ENCODE measurements around the gene TTLL11.

Gene TTLL11

DNA sequence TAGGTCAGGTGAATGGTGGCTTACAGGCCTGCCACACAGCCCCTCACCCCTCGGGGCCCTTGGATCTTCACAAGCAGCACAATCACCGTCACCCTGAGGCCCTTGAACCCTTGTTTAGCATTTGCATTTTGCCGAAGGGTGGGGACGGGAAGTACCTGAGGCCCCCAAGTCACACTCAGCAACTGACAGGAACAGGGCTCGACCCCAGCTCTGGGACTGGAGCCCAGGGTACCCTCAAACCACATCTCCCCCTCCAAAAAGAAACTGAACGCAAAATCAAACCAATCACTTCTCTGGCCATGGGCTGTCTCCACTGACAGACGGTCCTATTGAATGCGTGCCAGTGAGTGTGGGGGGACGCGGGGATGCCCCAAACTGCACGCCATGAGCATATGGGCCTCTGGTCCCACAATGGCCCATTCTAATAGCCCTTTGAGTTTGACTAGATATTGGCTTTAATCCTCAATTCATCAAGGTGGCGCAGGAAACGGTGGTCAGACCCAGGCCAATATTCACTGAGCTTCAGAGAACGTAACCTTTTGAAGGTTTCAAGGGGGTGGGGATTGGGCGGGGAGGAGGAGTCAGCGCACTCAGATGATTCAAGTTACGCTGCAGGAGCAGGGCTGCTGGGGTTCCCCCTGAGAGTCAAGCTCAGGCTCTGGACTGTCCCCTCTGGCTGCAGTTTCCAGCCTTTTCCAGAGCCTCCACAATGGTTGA is 265.7 kb downstream of the TTLL11 start:
- Histone ChIP-seq H3K27ac (ENCODE audit: insufficient read depth in 1 of 2, low read depth in 1 of 2, low read length in 2 of 2, poor library complexity in 1 of 2, severe bottlenecking in 2 of 2) (no peak overlapping the region), H3K4me3 (ENCODE audit: control insufficient read depth in 1 of 7, extremely low read depth in 1 of 7, insufficient read depth in 4 of 7, low read depth in 2 of 7, low read length in 6 of 7) (no peak overlapping the region), H3K9me3 (ENCODE audit: control extremely low read depth in 1 of 5, control insufficient read depth in 4 of 5, insufficient read depth in 2 of 5, low read depth in 1 of 5, low read length in 4 of 5) (no peaks in the 10 kb centered on the region), H3K27me3 (replicated peaks in 2 of 5; ENCODE audit: control insufficient read depth in 4 of 5, insufficient read depth in 5 of 5, low read length in 4 of 5) (no peaks in the 10 kb centered on the region), H3K4me1 (ENCODE audit: control extremely low read depth in 1 of 4, control insufficient read depth in 4 of 4, insufficient read depth in 4 of 4, low read length in 3 of 4) (peaks cover 0 to 4% (median 0%) of the 10 kb centered on the region in 4 experiments), H3K36me3 (ENCODE audit: control insufficient read depth in 4 of 4, insufficient read depth in 4 of 4, low read length in 3 of 4) (no peaks in the 10 kb centered on the region)
- CTCF ChIA-PET, result no interaction called here
- POLR2A ChIA-PET, result no interaction called here
- 99% methylated on average over 16 of the region's 17 CpGs for WGBS (ENCODE audit: insufficient coverage)
- DNase-seq, result no peak

GRCh38 chr9:121826711-121827110 is 266.4 kb downstream of the TTLL11 start:
- Histone ChIP-seq H3K9me3 (ENCODE audit: control extremely low read depth in 1 of 5, control insufficient read depth in 4 of 5, insufficient read depth in 2 of 5, low read depth in 1 of 5, low read length in 4 of 5) (no peaks in the 10 kb centered on the region), H3K4me3 (ENCODE audit: control insufficient read depth in 1 of 7, extremely low read depth in 1 of 7, insufficient read depth in 4 of 7, low read depth in 2 of 7, low read length in 6 of 7) (no peak overlapping the region), H3K27me3 (replicated peaks in 2 of 5; ENCODE audit: control insufficient read depth in 4 of 5, insufficient read depth in 5 of 5, low read length in 4 of 5) (no peaks in the 10 kb centered on the region), H3K36me3 (ENCODE audit: control insufficient read depth in 4 of 4, insufficient read depth in 4 of 4, low read length in 3 of 4) (no peaks in the 10 kb centered on the region), H3K27ac (ENCODE audit: insufficient read depth in 1 of 2, low read depth in 1 of 2, low read length in 2 of 2, poor library complexity in 1 of 2, severe bottlenecking in 2 of 2) (no peak overlapping the region), H3K4me1 (ENCODE audit: control extremely low read depth in 1 of 4, control insufficient read depth in 4 of 4, insufficient read depth in 4 of 4, low read length in 3 of 4) (peaks cover 0 to 4% (median 0%) of the 10 kb centered on the region in 4 experiments)
- no peak for DNase-seq
- ChIA-PET POLR2A (no interaction called here), CTCF (no interaction called here)
- 95% methylated on average over 6 of the region's 7 CpGs for WGBS (ENCODE audit: insufficient coverage)

GRCh38 chr9:121825031-121825691 is 267.9 kb downstream of the TTLL11 start:
- CTCF ChIA-PET, result no interaction called here
- Histone ChIP-seq H3K27me3 (replicated peaks in 2 of 5; ENCODE audit: control insufficient read depth in 4 of 5, insufficient read depth in 5 of 5, low read length in 4 of 5) (no peaks in the 10 kb centered on the region), H3K27ac (ENCODE audit: insufficient read depth in 1 of 2, low read depth in 1 of 2, low read length in 2 of 2, poor library complexity in 1 of 2, severe bottlenecking in 2 of 2) (no peak overlapping the region), H3K4me1 (ENCODE audit: control extremely low read depth in 1 of 4, control insufficient read depth in 4 of 4, insufficient read depth in 4 of 4, low read length in 3 of 4) (peaks cover 0 to 8% (median 2%) of the 10 kb centered on the region in 4 experiments), H3K9me3 (ENCODE audit: control extremely low read depth in 1 of 5, control insufficient read depth in 4 of 5, insufficient read depth in 2 of 5, low read depth in 1 of 5, low read length in 4 of 5) (no peaks in the 10 kb centered on the region), H3K4me3 (ENCODE audit: control insufficient read depth in 1 of 7, extremely low read depth in 1 of 7, insufficient read depth in 4 of 7, low read depth in 2 of 7, low read length in 6 of 7) (no peak overlapping the region), H3K36me3 (ENCODE audit: control insufficient read depth in 4 of 4, insufficient read depth in 4 of 4, low read length in 3 of 4) (no peaks in the 10 kb centered on the region)
- POLR2A ChIA-PET, result no interaction called here
- DNase-seq, result peak; percentile 7 to 55 (median 28)
- WGBS (ENCODE audit: insufficient coverage), result 83% methylated on average over 11 of the region's 12 CpGs

DNA sequence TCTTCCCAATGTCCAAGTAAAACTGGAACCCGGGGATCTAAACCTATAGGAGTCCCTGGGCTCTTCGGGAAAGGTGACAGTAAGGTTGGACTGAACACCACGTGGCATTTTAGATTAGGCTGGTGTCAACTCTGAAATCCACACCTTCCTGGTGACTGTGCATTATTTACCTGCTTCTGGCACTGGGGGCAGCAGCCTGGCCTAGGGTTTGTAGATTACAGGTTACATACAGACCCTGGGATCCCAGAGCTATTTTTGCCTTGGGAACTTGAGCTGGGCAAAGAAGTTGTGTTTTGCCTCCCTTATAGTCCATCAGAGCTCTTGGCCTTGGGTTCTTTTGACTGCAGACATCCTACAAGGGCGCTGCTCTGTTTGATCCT is 268.5 kb downstream of the TTLL11 start:
- 78% methylated on average over 3 of the region's 4 CpGs for WGBS (ENCODE audit: insufficient coverage)
- peaks cover 0 to 12% (median 6%) of the 10 kb centered on the region in 4 experiments for H3K4me1 ChIP-seq (ENCODE audit: control extremely low read depth in 1 of 4, control insufficient read depth in 4 of 4, insufficient read depth in 4 of 4, low read length in 3 of 4)
- H3K36me3 ChIP-seq (ENCODE audit: control insufficient read depth in 4 of 4, insufficient read depth in 4 of 4, low read length in 3 of 4), result no peaks in the 10 kb centered on the region
- H3K9me3 ChIP-seq (ENCODE audit: control extremely low read depth in 1 of 5, control insufficient read depth in 4 of 5, insufficient read depth in 2 of 5, low read depth in 1 of 5, low read length in 4 of 5), result no peaks in the 10 kb centered on the region
- ChIA-PET CTCF (no interaction called here), POLR2A (no interaction called here)
- H3K4me3 ChIP-seq (ENCODE audit: control insufficient read depth in 1 of 7, extremely low read depth in 1 of 7, insufficient read depth in 4 of 7, low read depth in 2 of 7, low read length in 6 of 7), result no peak overlapping the region
- H3K27ac ChIP-seq (ENCODE audit: insufficient read depth in 1 of 2, low read depth in 1 of 2, low read length in 2 of 2, poor library complexity in 1 of 2, severe bottlenecking in 2 of 2), result no peak overlapping the region
- peak in 2 of 3 donors; percentile 24 to 56 for DNase-seq
- no peaks in the 10 kb centered on the region for H3K27me3 ChIP-seq (replicated peaks in 2 of 5; ENCODE audit: control insufficient read depth in 4 of 5, insufficient read depth in 5 of 5, low read length in 4 of 5)

DNA sequence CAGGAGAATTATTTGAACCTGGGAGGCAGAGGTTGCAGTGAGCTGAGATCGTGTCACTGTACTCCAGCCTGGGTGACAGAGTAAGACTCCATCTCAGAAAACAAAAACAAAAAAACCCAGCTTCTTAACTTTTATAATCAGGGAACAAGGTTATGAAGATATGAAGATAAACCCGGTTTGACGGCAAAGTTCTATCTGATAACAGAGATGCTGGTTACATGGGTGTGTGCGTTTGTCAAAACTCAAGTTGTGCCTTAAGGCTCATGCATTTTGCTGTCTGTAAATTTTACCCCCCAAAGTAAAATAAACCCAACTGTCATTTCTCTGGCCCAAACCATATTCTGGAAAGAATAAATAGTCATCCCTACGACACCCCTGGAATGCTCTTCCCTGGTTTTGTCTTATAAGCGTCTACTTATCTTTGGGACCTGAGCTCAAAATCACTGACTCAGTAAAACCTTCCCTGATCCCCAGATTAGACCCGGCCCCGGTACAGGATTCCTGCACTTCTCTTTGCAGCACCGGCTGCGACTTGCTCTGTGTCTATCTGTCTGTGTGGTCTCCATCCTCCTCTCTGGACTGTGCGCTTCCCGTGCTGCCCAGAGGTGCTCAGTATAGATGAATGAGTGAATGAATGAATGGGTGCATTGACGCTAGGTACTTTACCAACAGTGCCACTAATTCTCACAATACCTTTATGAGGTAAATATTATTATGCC is 269.5 kb downstream of the TTLL11 start:
- H3K36me3 ChIP-seq (ENCODE audit: control insufficient read depth in 4 of 4, insufficient read depth in 4 of 4, low read length in 3 of 4), result no peaks in the 10 kb centered on the region
- H3K4me1 ChIP-seq (ENCODE audit: control extremely low read depth in 1 of 4, control insufficient read depth in 4 of 4, insufficient read depth in 4 of 4, low read length in 3 of 4), result peaks cover 0 to 18% (median 11%) of the 10 kb centered on the region in 4 experiments
- DNase-seq, result no peak
- H3K9me3 ChIP-seq (ENCODE audit: control extremely low read depth in 1 of 5, control insufficient read depth in 4 of 5, insufficient read depth in 2 of 5, low read depth in 1 of 5, low read length in 4 of 5), result no peaks in the 10 kb centered on the region
- no peak overlapping the region for H3K4me3 ChIP-seq (ENCODE audit: control insufficient read depth in 1 of 7, extremely low read depth in 1 of 7, insufficient read depth in 4 of 7, low read depth in 2 of 7, low read length in 6 of 7)
- 90% methylated on average over 3 of the region's 13 CpGs for WGBS (ENCODE audit: insufficient coverage)
- H3K27ac ChIP-seq (ENCODE audit: insufficient read depth in 1 of 2, low read depth in 1 of 2, low read length in 2 of 2, poor library complexity in 1 of 2, severe bottlenecking in 2 of 2), result no peak overlapping the region
- ChIA-PET CTCF (interaction anchor here (1.0 kb wide), 1 partner anchor 9 kb away, joined by 3 read pairs; no protein-coding TSS in a partner anchor), POLR2A (no interaction called here)
- no peaks in the 10 kb centered on the region for H3K27me3 ChIP-seq (replicated peaks in 2 of 5; ENCODE audit: control insufficient read depth in 4 of 5, insufficient read depth in 5 of 5, low read length in 4 of 5)

DNA sequence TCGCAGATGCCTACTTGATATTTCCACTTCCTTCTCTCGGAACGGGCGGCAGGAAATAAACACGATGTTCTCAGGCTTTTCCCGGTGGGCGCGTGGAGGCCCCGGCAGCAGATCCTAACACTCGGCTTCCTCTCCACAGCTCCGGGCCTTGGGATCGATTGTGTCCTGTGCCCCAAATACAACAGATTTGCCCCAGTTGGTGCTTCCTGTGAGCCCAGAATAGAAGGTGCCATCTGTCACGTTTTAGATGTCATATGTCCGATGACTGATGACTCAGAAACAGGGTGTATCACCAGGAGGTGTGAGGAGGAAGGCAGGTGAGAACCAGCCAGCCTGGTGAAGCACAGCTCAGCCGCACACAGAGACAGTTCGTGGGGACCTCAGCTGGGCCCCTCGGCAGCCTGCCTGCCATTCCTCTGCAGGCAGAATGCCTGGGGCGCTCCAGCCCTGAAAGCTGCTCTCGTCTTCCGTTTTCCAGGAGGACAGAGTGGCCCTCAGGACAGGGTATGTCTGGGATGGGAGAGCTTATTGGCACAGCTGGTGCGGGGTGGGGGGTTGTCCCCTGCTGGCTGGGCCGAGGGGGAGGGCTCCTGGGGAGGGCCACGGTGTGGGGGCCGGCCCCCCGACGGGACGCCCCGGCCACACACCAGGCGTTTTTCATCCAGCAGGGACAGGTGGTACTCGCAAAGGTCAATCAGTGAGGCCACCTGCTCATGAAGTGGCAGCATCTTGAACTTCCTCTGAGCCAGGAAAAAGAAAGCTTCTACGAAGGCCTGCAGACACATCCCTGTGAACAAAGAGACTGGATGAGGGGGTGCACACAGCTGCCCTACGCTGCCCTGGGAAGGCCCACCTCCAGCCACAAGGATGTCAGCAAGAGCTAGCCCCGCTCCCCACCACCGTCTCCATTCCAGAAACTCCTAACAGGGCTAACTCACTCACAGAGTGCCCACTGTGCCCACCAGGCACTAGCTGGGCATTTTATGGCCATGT is 270.7 kb downstream of the TTLL11 start:
- H3K36me3 ChIP-seq (ENCODE audit: control insufficient read depth in 4 of 4, insufficient read depth in 4 of 4, low read length in 3 of 4), result no peaks in the 10 kb centered on the region
- H3K9me3 ChIP-seq (ENCODE audit: control extremely low read depth in 1 of 5, control insufficient read depth in 4 of 5, insufficient read depth in 2 of 5, low read depth in 1 of 5, low read length in 4 of 5), result no peaks in the 10 kb centered on the region
- peaks cover 0 to 18% (median 11%) of the 10 kb centered on the region in 4 experiments for H3K4me1 ChIP-seq (ENCODE audit: control extremely low read depth in 1 of 4, control insufficient read depth in 4 of 4, insufficient read depth in 4 of 4, low read length in 3 of 4)
- H3K27me3 ChIP-seq (replicated peaks in 2 of 5; ENCODE audit: control insufficient read depth in 4 of 5, insufficient read depth in 5 of 5, low read length in 4 of 5), result no peaks in the 10 kb centered on the region
- H3K4me3 ChIP-seq (ENCODE audit: control insufficient read depth in 1 of 7, extremely low read depth in 1 of 7, insufficient read depth in 4 of 7, low read depth in 2 of 7, low read length in 6 of 7), result no peak overlapping the region
- ChIA-PET CTCF (interaction anchor here (1.0 kb wide), 1 partner anchor 8 kb away, joined by 3 read pairs; no protein-coding TSS in a partner anchor), POLR2A (no interaction called here)
- 89% methylated on average over 34 of the region's 34 CpGs for WGBS (ENCODE audit: insufficient coverage)
- DNase-seq, result no peak
- H3K27ac ChIP-seq (ENCODE audit: insufficient read depth in 1 of 2, low read depth in 1 of 2, low read length in 2 of 2, poor library complexity in 1 of 2, severe bottlenecking in 2 of 2), result no peak overlapping the region

Measured in common myeloid progenitor, CD34-positive (primary cell).